Right lung (tissue), 5 donors: ENCODE measurements around the gene TNS1. TPM values are rescaled to one million over a fixed set of nuclear protein-coding genes. Genes with fewer than 3 reads are reported as not detected.

Experiments
- DNase-seq, 2 donors: peaks; one replicate each; pipeline ENCODE4 v3.0.0-alpha.2; 2013
- polyA plus RNA-seq, 5 donors: library from polyadenylated mRNA; unstranded; fragments of 120-200 nt; gene quantifications; one replicate each; pipeline versions ENCODE4 v1.2.1 to v1.2.3, GENCODE V29; 2013; ENCODE audit warnings: inconsistent platforms in 1 of 5, low replicate concordance in 1 of 5; ENCODE audit not compliant: insufficient read length in 5 of 5, insufficient read depth in 1 of 5

Gene TNS1
- polyA plus RNA-seq, 5 donors: 113 to 196 (median 125) TPM

DNA sequence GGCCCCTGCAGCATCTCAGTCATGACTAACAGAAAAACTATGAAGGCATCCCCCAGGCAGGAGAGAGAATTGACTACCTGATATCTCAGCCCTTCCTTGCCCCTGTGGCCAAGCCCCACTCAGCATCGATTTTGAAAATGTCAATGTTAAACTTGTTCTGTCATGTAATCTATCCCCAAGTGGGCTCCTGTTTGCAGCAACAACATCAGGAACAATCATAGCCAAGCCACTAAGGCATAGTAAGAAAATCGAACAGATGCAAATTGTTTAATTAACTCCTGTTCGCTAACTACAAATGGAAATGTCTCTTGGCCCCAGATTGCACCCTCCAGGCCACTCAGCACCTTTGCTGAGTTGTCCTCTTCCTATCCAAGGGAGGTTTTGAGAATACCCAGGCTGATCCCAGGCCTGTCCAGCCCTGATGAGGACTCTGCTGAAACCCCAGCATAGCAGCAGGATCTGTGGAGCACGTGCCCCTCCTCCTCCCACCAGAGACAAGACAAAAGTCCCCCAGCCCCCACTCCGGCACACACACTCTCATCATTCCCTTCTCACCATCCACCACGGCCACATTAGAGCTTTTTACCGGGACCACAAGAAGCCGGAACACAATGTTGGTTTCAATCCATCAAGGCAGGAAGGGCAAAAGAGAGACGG, 150.1 kb downstream of the TNS1 start:
- no peak for DNase-seq

DNA sequence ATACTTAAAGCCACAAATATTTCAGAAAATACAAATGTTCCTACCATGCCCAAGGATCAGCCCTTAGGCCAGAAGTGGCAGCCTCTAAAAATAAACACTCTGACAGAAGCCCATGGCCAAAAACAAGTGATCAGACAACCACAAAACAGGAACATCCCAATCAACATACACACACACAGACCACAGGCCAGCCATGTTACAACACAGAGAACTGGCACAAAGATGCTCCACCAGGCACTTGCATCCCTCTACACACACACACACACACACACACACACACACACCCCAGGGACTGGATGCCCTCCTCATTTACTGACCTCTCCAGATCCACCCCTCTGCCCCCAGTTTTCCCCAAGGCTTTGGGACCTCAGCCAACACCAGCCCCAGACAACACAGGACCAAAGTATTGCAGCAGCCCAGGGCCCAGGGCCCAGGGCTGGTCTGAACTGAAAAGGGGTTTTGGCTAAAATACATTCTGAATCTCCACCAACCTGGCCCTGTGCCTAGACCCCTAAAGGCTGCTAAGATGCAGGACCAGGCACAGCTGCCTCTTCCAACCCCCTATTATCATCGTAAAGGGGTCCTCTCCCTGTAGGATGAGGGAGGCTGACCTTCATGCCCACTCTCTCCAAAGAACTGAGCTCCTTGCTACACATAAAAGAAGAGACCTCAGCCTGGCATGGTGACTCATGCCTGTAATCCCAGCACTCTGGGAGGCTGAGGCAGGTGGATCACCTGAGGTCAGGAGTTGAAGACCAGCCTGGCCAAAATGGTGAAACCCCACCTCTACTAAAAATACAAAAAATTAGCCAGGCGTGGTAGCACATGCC, 151.4 kb downstream of the TNS1 start:
- DNase-seq: no peak

DNA sequence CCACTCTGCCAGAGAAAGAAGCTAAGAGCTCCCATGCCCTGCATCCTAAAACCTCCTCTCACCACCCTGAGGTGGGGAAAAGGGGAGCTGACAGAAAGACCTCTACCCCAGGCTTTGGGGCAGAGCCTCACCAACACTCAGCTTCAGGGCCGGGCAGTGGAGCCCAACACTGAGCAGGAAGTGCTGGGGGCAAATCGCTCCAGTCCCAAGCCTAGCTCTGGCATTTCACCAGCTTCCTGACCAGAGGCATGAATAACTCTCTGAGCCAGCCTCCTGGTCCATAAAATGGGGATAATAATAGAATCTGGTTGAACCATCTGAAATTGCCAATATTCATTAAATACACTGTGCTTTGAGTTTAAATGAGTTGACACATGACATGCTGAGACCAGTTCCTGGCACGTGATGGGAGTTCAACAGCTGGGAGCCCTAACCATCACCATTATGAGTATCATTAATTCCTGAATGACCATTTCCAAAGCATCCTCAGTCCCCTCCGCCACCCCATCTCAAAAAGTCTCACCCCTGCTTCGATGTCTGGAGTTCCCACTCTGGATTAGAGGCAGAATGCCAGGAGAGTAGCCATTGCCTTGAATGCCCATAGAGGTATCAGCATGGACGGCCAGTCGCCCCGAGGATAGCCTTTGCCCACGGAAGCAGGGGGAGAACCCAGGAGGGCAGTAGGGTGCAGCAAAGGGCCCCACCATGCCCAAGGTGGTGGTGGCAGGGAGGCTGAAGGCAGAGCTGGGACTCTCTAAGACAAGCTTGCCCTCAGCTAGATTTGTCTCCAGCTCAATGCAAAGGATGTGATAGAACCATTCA, 153.4 kb downstream of the TNS1 start:
- peak; percentile 89 to 90 for DNase-seq

DNA sequence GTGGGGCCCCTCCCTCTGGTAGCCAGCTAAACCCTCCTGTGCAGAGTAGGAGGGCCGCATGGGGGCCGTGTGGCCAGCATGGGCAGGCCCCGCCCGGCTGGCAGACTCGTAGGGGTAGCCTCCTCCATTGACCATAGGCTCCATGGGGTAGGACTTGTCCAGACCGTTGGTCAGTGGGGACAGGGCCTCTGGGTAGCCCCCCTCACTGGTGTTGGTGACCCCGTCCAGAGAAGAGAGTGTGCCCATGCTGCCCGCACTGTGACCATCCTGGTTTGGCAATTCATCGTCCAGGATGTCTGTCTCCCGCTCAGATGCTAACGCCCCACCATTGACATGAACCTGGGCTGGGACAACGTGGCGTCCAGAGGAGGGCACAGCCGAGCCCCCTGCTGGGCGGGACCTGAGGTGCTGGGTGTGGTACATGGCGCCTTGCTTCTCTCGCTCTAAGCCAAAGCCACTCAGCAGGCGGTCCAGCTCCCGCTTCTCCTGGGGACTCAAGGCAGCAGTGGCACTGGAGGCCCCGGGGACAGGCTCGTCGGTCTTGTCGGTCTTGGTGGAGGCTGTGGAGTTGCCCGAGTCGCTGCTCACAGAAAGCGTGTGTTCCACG, 154.3 kb downstream of the TNS1 start:
- no peak for DNase-seq

DNA sequence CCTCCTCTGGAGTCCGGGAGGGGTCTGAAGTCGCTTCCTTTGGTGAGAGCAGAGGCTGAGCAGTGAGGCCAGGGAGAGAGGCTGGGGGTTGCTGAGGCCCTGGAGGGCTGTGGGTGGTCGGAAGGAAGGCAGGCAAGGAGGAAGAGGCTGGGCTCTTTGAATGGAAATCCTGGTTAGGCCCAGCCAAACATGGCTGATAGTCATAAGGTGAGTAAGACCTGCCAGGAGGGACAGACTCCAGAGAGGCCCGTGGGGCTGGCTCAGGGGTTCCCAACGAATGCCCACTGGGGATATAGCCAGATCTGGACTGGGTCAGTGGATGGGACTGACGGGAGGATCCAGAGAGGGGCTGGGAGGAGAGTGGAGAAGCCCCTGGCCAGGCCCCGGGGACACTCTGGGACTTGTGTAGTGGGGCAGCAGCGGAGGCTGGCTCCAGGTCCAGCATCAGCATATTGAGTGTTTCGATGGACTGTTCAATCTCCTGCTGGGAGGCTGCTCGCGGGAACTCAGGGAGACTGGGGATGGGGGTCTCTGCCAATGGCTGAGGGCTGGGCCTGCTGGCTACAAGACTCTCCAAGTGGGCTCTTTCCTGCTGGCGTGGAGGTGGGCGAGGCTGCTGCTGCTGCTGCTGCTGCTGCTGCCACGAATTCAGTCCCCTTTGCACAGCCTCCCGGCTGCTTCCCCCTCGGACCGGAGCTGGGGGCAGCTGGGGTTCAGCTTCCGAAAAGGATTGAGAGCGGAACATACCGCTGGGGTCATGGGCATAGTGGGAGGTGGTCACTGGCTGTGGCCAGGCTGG, 155.0 kb downstream of the TNS1 start:
- no peak for DNase-seq

DNA sequence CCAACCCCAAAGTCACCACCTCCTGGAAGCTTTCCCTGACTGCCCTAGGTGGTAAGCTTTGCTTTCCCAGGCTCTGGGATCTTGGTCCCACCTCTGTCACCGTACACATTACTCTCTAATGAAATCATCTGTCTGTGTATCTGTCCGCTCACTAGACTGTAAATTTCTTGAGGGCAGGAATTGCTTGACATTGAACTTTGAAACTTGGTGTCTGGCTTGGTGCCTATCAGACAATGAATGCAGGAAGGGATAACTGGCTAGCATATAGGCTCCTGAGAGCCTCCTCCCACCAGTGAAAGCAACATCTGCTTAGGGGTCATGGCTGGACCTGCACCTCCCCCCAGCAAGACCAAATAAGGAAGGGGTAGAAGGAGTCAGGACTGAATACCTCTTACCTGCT, 155.7 kb downstream of the TNS1 start:
- no peak for DNase-seq

DNA sequence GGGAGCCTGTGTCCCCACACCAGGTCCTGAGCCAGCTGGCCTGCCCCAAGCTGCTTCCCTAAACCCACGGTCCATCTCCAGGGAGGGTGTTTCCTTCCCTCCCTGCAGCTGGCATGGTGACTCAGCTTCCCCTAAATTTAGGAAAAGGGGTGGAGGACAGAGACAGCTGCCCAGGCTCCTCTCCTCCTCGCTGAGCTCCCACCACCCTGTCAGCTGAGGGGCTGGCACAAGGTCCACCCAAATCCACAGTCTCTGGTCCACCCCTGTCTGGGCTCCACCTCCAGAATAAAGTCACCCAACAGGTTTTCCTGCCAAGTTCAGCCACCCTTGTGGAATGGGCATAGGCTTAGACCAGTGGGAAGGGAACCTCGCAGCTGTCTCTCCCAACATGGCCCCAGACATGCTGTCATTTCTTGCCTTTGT, 156.5 kb downstream of the TNS1 start:
- no peak for DNase-seq

DNA sequence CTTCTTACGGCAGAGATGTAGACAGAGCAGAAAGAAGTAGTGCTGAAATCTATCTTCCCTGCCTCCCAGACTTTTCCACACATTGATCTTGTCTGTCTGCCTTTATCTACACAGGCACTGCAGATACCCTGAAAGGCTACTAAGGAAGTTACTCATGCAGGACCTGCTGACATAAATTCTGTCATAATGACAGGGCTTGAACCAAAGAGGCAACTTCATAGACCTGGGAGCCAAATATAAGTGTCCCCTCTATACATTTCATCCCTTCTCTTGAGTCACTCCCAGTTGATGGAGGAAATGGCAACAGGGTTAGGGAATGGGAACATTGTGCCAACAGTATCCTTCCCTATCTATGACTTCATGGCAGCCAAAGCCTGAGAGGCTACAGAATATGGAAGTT, 157.5 kb downstream of the TNS1 start:
- DNase-seq: no peak

DNA sequence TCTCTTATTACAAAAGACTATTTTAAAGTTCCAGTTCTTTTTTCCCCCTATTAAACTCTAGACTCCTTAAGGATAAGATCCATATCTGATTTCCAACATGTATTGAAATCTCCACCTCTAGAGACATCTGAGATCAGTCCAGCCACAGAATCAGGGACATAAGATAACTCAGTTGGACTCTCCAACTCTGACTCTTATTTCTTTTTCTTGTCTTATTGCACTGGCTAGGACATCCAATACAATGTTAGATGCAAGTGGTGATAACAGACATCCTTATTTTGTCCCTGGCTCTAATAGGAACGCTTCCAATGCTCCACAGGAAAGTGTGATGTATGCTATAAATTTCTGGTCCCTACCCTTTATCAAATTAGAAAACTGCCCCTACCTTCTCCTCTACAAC, 158.1 kb downstream of the TNS1 start:
- no peak for DNase-seq

DNA sequence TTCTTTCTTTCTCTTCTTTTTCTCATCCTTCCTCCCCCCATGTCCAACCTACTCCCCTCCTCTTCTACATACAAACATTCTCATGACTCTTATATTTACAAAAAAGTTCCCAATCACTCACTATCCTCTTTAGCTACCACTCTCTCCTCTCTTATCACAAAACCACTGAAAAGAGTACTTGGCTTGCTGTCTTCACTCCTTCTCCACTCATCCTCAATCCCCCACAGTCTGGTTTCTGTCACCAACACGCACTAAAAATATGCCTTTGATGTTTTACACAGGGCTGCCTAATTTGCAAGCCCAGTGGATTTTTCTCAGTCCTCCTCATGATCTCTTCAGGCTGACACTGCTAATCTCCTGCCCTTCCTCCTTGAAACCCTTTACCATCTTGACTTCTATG, 159.5 kb downstream of the TNS1 start:
- peak; percentile 90 to 93 for DNase-seq

DNA sequence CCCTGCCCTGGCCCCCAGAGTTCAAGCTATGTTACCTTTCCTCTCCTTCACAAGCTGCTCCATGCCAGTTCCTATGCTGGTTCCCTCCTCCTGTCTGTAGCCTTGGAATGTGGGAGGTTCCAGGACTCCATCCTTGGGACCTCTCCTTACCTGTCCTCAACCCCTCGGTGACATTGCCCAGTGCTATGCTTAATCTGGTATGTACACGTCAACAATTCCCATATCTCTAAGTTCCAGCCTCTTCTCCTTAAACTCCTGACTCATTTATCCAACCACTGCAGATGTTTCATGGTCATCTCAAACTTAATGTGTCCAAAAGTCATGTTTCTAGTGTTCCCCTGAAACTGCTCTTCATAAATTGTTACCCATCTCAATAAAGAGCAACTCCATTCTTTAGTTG, 160.8 kb downstream of the TNS1 start:
- DNase-seq: no peak

DNA sequence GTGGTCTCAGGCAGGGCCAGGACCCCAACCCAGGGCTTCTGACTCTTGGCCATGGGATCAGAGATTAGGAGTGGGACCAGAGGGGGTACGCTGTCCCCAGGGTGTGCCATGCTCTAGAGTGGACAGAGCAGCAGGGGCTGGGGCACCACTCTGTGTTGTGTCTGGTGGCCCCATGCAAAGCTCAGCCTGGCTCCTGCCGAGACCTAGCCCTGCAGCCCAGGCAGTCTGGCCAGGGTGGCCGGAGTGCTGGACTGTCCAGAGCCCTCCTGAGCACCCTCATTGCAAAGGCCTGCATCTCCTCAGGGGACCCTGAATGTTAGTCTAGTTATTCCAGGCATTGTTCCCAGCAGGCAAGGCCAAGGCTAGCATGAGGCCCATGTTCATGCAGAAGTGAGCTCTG, 162.3 kb downstream of the TNS1 start:
- DNase-seq: no peak

DNA sequence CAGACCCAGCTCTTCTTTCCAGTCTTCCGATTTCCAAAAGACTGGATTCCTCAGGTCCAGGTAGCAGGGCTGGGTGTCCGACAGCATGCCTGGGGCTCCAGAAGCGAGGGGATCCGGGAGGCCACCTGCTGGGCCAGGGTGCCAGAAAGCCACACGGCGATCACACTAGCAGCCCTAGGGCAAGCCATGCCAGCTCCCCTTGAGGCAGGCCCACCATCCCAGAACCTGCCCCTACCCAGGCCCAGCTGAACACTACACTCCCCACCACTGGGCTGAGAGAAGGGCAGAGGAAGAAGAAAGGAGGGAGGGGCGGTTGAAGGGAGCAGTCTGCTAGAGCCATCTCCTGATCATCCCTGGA, 163.1 kb downstream of the TNS1 start:
- no peak for DNase-seq

DNA sequence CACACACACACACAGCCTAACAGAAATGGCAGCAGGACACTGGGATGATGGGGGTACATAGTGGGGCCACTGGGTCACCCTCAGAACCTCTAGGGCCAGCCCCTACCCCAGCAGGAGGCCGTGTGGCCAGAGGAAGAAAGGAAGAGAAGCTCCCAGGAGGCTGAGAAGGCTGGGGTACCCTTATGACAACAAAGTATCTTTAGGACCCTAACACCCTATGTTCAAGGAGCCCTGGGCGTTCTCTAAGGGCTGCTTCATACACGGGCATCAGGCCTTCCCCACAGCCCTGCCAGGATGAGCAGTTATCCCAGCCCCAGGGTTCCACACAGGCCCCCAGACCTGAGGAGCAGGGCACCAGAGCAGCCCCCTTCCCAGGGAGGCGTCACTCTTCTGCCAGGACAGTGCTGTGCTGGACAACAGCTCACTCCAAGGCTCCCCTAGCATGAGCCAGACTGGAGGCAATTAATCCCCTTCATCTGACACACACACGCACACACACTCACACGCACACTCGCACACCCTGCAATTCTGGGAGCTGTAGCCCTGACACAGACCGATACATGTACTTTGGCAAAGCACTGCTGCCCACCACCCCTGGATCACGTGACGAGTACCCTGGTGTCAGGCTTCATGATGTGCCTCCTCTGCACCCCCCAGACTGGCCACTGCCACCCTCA, 163.6 kb downstream of the TNS1 start:
- no peak for DNase-seq

DNA sequence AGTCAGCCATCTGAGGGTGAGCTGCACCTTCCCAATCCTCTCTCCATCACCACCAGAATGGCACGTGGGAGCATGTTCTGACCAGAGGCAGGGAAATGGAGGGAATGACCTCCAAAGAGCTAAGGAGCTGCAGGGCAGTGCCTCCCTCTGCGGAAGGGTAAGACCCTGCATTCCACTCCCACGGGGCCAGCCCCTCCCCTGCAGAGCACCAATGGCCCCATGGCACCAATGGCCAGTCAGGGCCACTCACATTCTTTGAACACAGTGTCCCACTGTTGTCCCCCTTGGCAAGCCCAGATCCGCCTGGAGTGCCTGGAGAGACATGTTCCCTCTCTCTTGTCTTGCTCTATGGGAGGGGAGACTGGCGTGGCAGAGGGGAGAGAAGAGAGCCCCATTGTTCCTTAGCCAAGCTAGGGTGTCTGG, 164.4 kb downstream of the TNS1 start:
- no peak for DNase-seq

DNA sequence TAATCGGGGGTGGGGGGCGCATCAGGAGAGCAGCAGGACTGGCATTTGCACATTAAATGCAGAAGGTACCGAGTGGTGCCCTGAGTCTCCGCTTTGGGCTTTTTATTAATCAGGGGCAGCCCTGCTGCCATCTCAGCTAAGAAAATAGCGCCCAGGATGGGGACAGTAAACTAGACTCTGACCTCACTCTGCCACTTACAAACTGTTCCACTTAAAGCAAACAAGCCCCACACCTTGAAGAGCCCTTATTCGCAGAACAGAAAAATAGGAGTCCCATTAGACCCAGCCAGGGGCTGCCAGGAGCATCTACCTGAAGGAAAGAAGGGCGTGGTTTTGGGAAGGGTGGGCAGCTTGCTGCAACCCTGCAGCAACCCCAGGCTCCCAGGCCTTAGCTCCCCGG, 165.3 kb downstream of the TNS1 start:
- no peak for DNase-seq

DNA sequence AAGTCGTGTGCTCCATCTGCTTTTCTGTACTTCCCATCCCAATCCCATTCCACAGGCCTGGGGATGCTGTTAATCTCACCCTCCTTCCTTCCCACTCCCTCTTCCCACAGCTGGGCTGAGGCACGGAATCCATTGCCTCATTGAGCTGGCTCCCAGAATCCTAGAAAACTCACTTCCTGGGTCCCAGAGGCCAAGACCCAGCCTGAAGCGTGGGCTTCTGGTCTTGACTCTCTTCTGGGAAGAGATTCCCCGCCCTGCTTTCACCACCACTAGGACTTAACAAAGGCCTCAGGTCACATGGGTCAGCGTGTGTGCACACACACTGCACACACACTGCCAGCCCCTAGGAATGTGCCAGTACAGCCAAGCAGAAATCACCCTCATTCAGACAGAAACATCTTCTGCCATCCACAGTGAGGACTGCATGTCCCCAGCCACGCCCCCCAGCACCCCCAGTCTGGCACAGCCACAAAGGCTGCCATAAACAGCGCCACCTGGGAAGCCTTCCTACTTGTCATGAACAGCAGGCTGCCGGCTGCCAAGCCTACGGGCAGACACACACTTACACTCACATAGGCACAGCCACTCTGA, 165.8 kb downstream of the TNS1 start:
- peak in 1 of 2 donors; percentile 37 for DNase-seq

DNA sequence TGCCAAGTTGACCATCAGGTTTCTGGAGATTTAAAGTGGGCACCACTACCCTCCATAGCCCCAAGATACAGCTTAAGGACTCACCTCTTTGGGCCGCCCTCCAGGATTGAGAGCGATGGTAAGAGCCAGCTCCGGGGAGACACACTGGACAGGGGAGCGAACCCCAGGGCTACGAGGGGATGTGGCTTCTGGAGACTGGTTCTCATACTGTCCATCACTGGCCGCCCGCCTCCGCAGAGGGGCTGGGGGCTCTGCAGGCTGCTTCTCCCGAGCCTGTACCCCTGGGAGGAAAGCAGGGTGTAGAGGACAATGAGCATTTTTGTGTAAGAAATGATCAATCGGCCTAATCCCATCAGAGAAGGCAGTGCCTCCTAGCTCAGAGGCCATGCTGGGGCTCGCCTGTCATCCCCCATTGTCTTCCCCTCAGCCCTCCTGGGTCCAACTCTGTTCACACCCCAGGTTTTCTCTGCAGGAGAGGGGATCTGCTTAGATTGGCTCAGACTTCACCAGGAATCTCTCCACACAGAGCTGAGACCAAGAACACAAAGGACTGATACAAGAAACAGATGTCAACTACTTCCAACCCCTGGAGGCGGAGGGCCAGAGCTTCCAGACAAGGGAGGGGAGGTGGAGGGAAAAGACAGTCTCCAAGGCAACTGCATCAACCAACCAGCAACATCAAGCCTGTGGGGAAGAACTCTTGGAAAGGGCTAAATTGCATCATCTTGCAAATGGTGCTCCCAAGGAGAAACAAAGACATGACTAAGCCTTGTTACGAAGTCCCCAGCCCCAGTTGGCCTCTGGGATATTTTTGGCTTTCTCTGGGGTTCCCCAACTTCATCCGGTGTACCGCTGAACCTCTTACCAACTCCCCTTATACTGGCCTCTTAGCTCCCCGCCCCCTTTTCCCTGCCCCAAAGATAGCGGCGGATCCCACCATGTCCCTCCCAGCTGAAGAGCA, 166.6 kb downstream of the TNS1 start:
- peak in 1 of 2 donors; percentile 54 for DNase-seq
